ENCODE measurements around the gene PCSK5.

Gene PCSK5

GRCh38 chr9:76082057-76082456 lies 191.6 kb downstream of the PCSK5 start:
- DNase-seq (ENCODE audit: low spot score): no peak

- no peak for DNase-seq (ENCODE audit: low spot score)
These were observed 195.1 kb downstream of the PCSK5 start for GRCh38 chr9:76085596-76085995.

GRCh38 chr9:76086539-76086938 lies 196.1 kb downstream of the PCSK5 start:
- no peak for DNase-seq (ENCODE audit: low spot score)

- DNase-seq (ENCODE audit: low spot score): no peak
These were observed 197.5 kb downstream of the PCSK5 start for GRCh38 chr9:76087976-76088375.

- no peak for DNase-seq (ENCODE audit: low spot score)
These were observed 199.9 kb downstream of the PCSK5 start for GRCh38 chr9:76090330-76090729.

- DNase-seq (ENCODE audit: low spot score): no peak
These were observed 200.4 kb downstream of the PCSK5 start for GRCh38 chr9:76090909-76091308.

GRCh38 chr9:76092572-76092971 lies 202.1 kb downstream of the PCSK5 start:
- DNase-seq (ENCODE audit: low spot score): no peak

GRCh38 chr9:76095585-76095984 lies 205.1 kb downstream of the PCSK5 start:
- DNase-seq (ENCODE audit: low spot score): no peak

GRCh38 chr9:76099516-76099915 lies 209.0 kb downstream of the PCSK5 start:
- DNase-seq (ENCODE audit: low spot score): no peak

GRCh38 chr9:76101075-76101474 lies 210.6 kb downstream of the PCSK5 start:
- DNase-seq (ENCODE audit: low spot score): no peak

- DNase-seq (ENCODE audit: low spot score): no peak
These were observed 211.0 kb downstream of the PCSK5 start for GRCh38 chr9:76101491-76101890.

GRCh38 chr9:76101947-76102346 lies 211.5 kb downstream of the PCSK5 start:
- DNase-seq (ENCODE audit: low spot score): no peak

- no peak for DNase-seq (ENCODE audit: low spot score)
These were observed 213.2 kb downstream of the PCSK5 start for GRCh38 chr9:76103531-76104315.

GRCh38 chr9:76107482-76107881 lies 217.0 kb downstream of the PCSK5 start:
- DNase-seq (ENCODE audit: low spot score): no peak

GRCh38 chr9:76109953-76110352 lies 219.5 kb downstream of the PCSK5 start:
- DNase-seq (ENCODE audit: low spot score): no peak

GRCh38 chr9:76112151-76112550 lies 221.7 kb downstream of the PCSK5 start:
- no peak for DNase-seq (ENCODE audit: low spot score)

- DNase-seq (ENCODE audit: low spot score): no peak
These were observed 223.7 kb downstream of the PCSK5 start for GRCh38 chr9:76114144-76114543.

- DNase-seq (ENCODE audit: low spot score): no peak
These were observed 224.9 kb downstream of the PCSK5 start for GRCh38 chr9:76115396-76115795.

GRCh38 chr9:76115982-76116646 lies 225.6 kb downstream of the PCSK5 start:
- DNase-seq (ENCODE audit: low spot score): no peak

GRCh38 chr9:76116913-76117312 lies 226.4 kb downstream of the PCSK5 start:
- no peak for DNase-seq (ENCODE audit: low spot score)

GRCh38 chr9:76127637-76128036 lies 237.2 kb downstream of the PCSK5 start:
- DNase-seq (ENCODE audit: low spot score): no peak

GRCh38 chr9:76135902-76136301 lies 245.4 kb downstream of the PCSK5 start:
- DNase-seq (ENCODE audit: low spot score): no peak

- DNase-seq (ENCODE audit: low spot score): no peak
These were observed 246.5 kb downstream of the PCSK5 start for GRCh38 chr9:76136986-76137385.

- no peak for DNase-seq (ENCODE audit: low spot score)
These were observed 247.5 kb downstream of the PCSK5 start for GRCh38 chr9:76137931-76138330.
